HCEC 1CT (cell line): ENCODE results near the gene ZNF566.
"Not testable (repeated sequence)": the region's sequence is repeated elsewhere in the genome, so short reads cannot be mapped to it uniquely, and the experiment has no call there.

Source experiments
- DNase-seq: peaks from one replicate; pipeline ENCODE4 v3.0.0-alpha.2; 2017

ZNF566 gene

DNA sequence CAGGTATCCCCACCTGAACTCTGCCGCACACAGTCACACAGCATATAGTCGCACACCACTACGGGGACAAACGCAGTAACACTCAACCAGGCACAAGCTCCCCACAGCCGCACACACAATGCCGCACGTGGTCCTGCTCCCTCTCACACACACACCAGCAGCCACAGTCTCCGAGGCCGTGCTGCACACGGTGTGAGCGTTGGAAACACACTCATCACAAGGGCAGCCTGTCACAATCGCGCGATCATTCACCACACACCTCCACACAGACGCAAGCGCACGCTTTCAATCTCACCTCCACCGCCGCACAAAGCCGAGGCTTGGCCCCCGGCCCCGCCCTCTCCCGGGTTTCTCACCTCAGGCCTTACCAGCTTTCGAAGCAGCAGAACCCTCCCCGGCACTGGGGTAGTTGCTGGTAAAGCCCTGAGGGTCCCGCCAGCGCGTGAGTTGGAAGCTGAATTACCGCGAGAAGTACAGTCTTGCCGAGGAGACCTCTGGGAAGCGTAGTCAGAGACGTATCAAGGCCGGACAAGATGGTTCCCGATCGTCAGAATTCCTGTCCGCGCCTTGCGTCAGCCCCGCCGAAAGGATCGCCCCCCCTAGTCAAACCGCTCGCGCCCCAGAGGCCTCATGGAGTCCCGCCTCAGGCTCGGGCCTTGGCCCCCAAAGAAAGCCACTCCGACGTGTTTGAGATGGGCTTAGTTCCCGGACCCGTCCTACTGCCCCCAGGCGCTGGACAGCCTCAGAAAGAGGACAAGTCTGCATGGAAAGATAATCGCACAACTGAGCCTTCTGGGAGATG is at the start of gene ZNF566:
Gene ZNF566 (minus strand): TSS at position 444 of the 802 bp plus-strand sequence. CDS start 13,004 bp downstream, outside the sequence.
- DNase-seq, result peak; percentile 95

DNA sequence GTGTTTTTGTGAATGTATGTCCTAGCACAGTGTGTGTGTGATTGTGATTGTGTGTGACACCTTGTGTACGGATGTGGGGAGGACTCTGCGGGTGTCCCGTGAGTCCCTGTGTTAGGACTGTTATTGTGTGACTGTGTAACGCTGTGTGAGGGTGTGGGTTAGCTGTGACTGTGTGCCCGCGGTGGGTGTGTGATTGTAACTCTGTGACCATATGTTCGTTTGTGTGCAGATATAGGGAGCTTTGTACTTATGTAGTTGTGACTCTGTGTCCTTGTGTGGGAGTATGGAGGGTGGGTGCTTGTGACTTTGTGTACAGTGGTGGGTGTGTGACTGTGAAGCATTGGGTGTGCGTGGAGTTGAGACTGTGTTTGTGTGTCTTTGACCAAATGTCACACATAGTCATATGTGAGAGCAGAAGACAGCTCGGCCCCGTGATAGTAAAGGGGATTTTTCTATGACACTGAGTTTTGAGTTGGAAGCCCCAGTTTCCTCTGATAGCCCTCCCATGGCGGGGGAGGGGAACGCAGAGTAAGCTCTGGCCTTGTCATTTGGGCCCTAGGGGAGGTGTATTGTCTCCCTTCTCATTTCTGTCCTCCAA is 39.7 kb upstream of the ZNF566 start:
- no peak for DNase-seq

DNA sequence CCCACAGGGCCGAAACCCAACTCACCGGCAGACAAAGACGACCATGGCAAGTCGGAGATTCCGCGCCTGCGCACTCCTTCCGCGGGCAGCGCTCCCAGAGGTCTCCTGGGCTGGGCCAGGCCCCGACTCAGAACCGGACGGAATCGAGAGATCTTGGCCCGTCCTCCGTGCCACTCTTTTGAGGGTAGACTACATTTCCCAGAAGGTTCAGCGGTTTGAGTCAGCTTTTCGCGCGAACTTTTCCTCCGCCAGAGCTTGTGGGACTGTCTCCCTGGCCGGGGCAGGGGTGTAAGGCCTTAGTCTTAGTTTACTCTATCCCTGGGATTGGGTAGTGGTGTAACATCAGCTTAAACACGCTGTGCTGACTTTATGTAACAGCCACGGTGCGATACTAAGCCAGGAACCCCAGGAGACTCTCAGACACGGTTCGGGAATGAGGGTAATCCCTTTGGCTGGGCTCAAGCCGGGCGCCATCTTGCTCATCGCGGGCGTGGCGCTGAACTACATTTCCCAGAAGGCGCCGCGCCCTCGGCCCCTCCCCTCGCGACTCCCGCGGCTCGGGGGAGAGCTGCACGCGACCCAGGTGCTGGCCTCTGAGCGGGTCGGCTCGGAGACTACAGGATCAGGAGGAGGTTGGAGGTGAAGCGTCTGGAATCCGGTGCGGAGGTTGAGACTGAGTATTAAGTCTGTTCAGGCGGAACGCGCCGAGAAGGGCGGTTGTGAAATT is 39.0 kb upstream of the ZNF566 start, which contains the start of gene ZNF260:
Gene ZNF260 (minus strand): TSS at position 78 of the 727 bp plus-strand sequence. CDS start 13,033 bp downstream, outside the sequence.
- peak; percentile 95 for DNase-seq

DNA sequence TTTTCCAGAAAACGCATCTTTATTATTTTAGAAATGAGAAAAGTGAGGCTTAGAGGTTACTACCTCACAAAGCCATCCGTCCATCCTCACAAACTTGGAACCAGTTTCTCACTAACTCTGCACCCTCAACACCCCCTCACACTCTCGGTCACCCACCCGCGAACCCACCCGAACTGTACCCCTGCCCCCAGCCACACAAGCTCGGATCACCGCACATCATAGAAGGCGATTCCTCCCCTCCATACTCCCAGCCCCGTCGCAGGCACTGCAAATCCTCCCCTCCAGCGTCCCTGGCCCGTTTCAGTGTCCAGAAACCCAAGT is 38.5 kb upstream of the ZNF566 start:
- no peak for DNase-seq

DNA sequence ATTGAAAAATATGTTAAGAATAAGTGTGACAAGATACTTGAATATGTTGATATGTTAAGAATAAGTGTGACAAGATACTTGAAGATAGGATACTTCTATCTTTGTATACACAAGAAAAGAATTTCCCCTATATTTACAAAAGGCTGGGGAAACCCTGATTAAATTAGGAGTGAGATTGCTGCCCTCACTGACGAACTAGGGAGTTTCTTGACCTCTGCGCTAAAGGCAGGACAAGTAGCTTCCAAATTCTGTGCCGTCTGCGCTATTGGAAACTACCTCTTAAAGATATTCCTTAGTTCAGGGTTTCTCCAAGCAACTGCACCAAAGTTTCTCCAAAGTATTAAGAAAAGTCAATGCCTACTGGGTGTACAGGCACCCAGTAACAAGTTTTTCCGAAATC is 38.0 kb upstream of the ZNF566 start:
- peak; percentile 4 for DNase-seq

DNA sequence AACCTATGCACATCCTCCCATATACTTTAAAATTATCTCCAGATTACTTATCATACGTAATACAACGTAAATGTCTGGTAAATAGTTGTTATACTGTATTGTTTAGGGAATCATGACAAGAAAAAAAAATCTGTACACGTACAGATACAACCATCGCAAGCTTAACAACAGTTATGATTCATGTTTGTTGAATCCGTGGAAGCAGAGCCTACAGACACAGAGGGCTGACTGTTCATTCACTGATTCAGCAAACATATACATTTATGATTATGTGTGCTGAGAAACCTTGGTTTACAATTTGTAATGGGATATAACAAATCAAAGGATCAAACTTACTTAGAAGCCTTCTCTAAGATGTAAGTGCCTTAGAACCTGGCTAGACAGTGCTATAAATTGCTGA is 37.2 kb upstream of the ZNF566 start:
- DNase-seq, result no peak

DNA sequence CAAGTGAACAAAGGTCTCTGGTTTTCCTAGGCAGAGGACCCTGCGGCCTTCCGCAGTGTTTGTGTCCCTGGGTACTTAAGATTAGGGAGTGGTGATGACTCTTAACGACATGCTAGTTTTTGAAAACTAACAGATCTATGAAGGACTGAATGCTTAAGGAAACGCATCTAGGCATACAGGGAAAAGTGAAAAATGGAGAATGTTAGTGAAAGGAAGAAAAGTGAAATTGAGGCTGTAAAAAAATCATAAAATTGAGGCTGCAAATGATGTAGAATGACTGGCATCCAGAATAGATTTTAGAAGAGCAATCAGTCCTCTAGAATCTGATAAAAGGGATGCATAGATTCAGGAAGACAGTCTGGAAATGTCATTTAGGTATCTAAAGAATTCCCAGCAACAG is 35.3 kb upstream of the ZNF566 start:
- DNase-seq, result no peak

DNA sequence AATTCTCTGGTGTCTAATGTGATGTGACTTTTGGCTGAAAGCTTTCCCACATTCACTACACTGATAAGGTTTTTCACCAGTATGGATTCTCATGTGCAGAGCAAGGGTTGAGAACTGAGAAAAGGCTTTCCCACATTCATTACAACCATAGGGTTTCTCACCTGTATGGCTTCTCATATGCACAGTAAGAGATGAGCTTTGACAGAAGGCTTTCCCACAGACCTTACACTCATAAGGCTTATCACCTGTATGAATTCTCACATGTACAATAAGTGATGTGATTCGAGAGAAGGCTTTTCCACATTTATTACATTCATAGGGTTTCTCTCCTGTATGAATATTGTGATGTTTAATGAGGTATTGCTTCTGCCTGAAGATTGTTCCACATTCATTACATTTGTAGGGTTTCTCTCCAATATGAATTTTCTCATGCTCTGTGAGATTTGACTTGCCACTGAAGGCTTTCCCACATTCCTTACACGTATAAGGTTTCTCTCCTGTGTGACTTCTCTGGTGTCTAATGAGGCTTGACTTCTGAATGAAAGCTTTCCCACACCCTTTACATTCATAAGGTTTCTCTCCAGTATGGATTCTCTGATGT is 24.8 kb upstream of the ZNF566 start:
- no peak for DNase-seq

DNA sequence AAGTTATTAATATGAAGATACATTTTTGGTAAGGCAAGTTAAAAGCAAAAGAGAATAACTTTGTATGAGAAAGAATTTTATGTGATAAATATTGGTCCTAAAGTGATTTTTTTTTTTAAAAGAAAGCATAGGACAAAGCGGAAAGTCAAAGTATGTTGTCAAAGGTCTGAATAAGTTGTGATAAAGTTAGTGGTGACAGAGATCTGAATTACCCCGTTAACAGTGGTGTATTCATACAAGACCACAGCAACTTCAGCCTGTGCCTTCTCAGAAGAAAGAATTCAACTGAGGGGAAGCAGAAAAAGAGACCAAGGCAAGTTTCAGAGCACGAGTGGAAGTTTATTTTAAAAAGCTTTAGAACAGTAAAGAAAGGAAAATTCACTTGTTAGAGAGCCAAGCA is 19.0 kb upstream of the ZNF566 start:
- DNase-seq, result no peak

DNA sequence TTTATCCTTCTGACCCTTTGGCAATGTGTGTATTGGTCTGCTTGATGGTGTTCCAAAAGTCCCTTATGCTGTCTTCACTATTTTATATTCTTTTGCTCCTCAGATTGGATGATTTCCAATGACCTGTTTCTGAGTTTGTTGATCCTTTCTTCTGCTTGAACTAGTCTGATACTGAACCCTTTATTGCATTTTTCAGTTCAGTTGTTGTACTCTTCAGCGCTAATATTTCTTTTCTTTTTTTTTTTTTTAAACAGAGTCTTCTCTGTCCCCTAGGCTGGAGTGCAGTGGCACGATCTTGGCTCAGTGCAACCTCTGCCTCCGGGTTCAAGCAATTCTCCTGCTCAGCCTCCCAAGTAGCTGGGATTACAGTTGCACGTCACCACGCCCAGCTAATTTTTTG is 12.6 kb upstream of the ZNF566 start:
- no peak for DNase-seq

DNA sequence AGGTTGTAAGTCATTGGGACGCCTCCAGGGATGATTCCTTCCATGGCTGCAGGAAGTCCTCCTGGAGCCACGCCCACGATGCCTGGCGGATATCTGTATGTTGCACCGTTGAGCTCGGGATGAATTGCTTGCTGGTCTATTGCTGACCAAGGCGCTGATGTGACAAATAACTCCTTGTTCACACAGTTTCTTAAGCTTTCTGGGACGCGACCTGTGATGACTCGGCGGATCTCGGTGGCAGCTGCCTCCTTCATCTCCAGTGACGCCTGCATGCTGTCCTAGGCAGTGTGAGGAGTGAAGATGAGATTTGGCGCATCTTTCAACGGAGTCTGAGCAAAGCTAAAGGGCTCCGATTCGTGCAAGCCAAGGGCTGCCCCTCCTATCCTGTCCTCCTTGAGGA is 7.6 kb upstream of the ZNF566 start:
- DNase-seq, result no peak

DNA sequence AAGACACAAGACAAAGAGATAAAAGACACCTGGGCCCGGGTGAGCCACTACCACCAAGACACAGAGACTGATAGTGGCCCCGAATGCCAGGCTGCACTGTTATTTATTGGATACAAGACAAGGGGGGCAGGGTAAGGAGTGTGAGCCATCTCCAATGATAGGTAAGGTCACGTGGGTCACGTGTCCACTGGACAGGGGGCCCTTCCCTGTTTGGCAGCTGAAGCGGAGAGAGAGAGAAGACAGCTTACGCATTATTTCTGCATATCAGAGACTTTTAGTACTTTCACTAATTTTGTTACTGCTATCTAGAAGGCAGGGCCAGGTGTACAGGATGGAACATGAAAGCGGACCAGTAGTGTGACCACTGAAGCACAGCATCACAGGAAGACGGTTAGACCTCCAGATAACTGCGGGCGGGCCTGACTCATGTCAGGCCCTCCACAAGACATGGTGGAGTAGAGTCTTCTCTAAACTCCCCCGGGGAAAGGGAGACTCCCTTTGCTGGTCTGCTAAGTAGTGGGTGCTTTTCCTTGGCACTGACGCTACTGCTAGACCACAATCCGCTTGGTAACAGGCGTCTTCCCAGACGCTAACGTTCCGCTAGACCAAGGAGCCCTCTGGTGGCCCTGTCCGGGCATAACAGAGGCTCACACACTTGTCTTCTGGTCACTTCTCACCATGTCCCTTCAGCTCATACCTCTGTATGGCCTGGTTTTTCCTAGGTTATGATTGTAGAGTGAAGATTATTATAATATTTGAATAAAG is 3.5 kb upstream of the ZNF566 start:
- not testable (repeated sequence) for DNase-seq

DNA sequence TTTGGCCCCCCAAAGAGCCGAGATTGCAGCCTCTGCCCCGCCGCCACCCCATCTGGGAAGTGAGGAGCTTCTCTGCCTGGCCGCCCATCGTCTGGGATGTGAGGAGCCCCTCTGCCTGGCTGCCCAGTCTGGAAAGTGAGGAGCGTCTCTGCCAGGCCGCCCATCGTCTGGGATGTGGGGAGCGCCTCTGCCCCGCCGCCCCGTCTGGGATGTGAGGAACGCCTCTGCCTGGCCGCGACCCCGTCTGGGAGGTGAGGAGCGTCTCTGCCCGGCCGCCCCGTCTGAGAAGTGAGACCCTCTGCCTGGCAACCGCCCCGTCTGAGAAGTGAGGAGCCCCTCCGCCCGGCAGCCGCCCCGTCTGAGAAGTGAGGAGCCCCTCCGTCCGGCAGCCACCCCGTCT is 1.5 kb upstream of the ZNF566 start:
- DNase-seq, result not testable (repeated sequence)

DNA sequence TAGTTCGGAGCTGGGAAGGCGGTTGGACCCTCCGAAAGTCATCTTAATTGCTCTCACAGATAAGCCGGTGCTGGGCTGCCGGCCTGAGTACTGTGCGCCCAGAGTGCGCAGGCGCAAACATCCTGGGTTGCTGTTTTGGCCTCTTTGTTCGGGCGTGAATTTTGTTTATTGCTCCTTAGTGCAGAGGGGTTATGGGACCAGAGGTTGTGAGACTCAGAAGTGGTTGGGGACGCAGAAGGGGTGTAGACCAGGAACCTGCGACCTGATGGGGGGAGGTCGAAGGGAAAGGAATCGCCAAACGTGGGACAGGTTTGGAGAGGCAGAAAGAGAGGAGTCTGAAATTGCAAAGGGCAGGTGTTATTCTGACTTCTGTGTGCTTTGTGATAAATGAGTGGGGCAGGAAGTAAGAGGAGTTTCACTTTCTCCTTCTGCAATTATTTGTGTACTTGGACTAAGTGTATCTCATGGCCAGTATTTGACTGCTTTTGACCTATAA is 607 bp upstream of the ZNF566 start:
- DNase-seq, result peak; percentile 91

DNA sequence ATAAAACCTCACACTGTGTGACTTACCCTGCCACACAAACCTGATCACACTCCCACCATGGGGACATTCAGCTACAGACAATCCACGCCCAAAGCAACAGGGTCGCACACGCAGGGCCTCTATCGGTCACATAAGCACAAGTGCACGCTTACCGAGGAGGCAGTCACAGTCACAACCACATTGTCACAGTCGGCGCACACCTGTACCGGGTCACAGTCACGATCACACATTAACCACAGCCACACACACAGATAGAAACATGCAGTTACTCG is 579 bp downstream of the ZNF566 start:
- no peak for DNase-seq

DNA sequence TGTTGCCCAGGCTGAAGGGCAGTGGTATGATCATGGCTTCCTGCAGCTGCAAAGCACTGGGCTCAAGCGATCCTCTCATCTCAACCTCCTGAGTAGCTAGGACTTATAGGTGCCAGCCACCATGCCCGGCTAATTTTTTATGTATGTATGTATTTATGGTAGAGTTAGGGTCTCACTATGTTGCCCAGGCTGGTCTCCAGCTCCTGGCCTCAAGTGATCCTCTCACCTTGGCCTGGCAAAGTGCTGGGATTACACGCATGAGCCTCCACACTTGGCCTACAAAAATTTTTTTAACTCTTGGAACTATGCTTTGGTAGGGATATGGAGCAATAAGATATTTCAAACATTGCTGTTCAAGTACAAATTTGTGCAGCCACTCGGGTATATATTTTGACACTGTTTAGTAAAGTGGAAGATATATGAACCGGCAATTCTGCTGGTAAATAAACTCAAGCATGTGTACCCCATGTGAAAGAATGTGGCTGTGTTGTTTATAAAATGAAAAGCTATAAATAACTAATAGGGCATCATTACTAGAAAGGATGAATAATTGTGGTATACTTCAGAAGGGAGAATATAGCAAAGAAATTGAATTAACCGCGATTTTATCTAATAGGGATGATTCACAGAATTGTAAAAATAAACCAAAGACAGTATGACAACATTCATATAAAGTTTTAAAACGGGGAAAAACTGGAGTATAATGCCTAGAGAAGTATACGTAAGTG is 1.1 kb downstream of the ZNF566 start:
- peak; percentile 3 for DNase-seq

DNA sequence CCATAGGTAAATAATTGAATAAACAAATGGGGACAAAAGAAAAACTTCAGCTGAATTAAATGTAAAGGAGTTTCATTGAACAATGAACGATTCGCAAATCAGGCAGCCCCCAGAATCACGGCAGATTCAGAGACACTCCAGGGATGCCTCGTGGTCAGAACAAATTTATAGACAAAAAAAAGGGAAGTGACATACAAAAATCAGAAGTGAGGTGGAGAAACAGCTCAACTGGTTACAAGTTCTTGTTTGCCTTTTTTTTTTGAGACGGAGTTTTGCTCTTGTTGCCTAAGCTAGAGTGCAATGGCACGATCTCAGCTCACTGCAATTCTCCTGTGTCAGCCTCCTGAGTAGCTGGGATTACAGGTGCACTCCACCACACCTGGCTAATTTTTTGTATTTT is 5.7 kb downstream of the ZNF566 start:
- DNase-seq, result no peak

DNA sequence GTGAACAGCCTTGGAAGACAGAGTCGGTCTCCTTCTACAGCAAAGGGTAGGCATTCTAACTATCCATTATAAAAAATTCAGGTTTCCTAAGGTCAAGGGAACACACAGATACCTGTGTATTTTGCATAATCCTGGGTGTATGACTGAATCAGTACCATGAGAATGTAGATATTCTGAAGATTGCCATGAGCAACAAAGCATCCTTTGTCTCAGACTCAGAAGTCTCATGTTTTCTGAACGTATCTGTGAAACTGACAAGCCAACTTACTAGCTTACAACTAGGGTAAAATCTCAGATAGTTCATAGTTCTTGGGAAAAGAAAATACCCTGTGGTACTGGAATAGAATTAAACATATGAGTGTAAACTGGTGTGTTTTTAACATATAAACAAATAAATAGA is 6.5 kb downstream of the ZNF566 start:
- DNase-seq, result no peak

DNA sequence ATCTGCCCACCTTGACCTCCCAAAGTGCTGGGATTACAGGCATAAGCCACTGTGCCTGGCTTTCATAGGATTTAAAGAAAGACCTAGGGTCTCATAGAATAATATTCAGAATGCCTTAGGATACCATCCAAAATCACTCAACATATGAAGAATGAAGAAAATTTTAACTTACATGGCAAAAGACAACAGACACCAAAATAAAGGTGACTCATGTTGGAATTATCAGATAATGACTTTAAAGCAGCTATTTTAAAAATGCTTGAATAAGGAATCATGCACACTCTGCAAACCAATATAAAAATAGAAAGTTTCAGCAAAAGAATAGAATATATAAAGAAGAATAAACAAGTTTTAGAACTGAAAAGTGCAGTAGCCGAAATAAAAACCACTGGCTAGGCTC is 29.3 kb downstream of the ZNF566 start:
- no peak for DNase-seq

DNA sequence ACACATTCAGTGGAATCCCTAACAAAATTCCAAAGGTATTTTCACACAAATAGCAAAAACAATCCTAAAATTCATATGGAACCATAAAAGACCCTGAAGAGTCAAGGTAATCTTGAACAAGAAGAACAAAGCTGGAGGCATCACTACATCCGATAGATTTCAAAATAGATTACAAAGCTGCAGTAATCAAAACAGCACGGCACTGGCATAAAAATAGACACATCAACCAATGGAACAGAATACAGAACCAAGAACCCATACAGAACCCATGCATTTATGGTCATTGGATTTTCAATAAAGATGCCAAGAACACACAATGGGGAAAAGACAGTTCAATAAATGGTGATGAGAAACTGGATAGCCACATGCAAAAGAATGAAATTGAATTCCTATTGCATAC is 32.5 kb downstream of the ZNF566 start:
- no peak for DNase-seq

DNA sequence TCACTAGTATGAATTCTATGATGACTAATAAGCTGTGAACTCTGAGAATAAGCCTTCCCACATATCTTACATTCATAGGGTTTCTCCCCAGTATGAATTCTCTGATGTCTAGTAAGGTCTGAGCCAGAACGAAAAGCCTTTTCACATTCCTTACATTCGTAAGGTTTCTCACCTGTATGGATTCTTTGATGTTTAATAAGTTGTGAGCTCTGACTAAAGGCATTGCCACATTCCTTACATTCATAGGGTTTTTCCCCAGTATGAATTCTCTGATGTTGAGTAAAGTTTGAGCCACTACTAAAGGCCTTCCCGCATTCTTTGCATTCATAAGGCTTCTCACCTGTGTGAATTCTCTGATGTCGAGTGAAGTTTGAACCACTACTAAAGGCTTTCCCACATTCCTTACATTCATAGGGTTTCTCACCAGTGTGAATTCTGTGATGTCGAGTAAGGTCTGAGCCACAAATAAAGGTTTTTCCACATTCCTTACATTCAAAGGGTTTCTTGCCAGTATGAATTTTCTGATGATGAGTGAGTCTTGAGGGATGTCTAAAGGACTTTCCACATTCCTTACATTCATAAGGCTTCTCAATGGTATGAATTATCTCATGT is 40.2 kb downstream of the ZNF566 start:
- DNase-seq, result no peak

DNA sequence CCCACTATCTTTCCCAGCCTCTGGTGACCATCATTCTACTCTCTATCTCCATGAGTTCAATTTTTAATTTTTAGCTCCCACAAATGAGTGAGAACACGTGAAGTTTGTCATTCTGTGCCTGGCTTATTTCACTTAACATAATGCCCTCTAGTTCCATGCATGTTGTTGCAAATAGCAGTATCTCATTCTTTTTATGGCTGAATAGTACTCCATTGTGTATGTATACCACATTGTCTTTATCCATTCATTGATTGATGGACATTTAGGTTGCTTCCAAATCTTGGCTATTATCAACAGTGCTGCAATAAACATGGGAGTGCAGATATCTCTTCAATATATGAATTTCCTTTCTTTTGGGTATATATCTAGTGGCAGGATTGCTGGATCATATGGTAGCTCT is 48.0 kb downstream of the ZNF566 start:
- DNase-seq, result no peak
